Upper lobe of left lung (tissue), 4 donors: ENCODE measurements around the gene PRKN.

Source experiments
- EP300 ChIP-seq, 4 donors: sonication (generic); formaldehyde crosslinking; IDR thresholded peaks; one replicate each; pipeline ENCODE4 v1.5.1; 2017; ENCODE audit warnings: antibody characterized with exemption in 4 of 4, control low read depth in 2 of 4
- POLR2A ChIP-seq, 4 donors: fragments of 450-650 bp; IDR thresholded peaks; one replicate each; pipeline ENCODE4 v1.5.1; 2016 to 2017; ENCODE audit warnings: antibody characterized with exemption in 4 of 4, mild to moderate bottlenecking in 2 of 4
- TF ChIP-seq, protein P1 (sequence below), 6 experiments: fragments of 450-650 bp in 4 of 6; fragments of 200-600 bp in 2 of 6; sonication (generic) in 2 of 6; IDR thresholded peaks; one replicate each; pipeline ENCODE4 v1.5.1; 2016 to 2019; ENCODE audit warnings: antibody characterized with exemption in 6 of 6

DNA sequence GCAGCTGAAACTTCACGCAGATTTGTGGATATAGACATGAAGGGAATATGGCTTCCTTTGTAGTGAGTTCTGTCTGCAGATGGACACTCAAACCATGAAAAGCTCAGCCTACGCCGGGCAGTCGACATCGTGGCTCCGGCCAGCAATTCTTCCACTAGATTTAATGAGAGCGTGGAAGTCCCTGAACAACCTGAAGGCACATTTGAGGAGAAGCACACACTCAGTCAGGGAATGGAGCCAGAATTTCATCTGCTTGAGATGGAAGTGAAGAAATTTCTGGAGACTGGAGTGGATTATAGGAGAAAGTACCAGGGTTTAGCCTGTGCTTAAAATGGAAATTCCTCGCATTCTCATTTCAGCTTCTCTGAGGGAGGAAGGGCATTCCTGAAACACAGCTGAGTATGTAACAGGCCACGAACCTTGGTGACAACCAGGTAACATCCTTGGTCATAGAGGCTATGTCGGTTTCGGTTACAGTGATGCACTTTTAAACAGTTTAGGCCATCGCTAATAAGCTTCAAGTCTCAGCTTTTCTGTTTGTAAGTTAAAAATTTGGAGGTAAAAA, 1373.2 kb downstream of the PRKN start:
- TF ChIP-seq, protein P1, sequence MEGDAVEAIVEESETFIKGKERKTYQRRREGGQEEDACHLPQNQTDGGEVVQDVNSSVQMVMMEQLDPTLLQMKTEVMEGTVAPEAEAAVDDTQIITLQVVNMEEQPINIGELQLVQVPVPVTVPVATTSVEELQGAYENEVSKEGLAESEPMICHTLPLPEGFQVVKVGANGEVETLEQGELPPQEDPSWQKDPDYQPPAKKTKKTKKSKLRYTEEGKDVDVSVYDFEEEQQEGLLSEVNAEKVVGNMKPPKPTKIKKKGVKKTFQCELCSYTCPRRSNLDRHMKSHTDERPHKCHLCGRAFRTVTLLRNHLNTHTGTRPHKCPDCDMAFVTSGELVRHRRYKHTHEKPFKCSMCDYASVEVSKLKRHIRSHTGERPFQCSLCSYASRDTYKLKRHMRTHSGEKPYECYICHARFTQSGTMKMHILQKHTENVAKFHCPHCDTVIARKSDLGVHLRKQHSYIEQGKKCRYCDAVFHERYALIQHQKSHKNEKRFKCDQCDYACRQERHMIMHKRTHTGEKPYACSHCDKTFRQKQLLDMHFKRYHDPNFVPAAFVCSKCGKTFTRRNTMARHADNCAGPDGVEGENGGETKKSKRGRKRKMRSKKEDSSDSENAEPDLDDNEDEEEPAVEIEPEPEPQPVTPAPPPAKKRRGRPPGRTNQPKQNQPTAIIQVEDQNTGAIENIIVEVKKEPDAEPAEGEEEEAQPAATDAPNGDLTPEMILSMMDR (IDR thresholded peaks at IDR 0.05): no peak
- TF ChIP-seq EP300 (IDR thresholded peaks at IDR 0.05) (no peak), POLR2A (IDR thresholded peaks at IDR 0.05) (no peak)
